ENCODE results near the gene DPYSL4. TPM values are rescaled to one million over a fixed set of nuclear protein-coding genes. Genes with fewer than 3 reads are reported as not detected.

DPYSL4 gene
- total and polyA plus RNA-seq, 3 experiments from 2014 or later, result 3.2 to 3.3 TPM; not detected in 1

- no peaks in the 10 kb centered on the region for H3K9me3 ChIP-seq (ENCODE audit: low read length)
- H3K4me3 ChIP-seq (ENCODE audit: low read length), result no peak overlapping the region
- H3K36me3 ChIP-seq (ENCODE audit: insufficient read depth, low read length), result no peaks in the 10 kb centered on the region
- ChIA-PET POLR2A (no interaction called here), CTCF (interaction anchor here (0.7 kb wide), 1 partner anchor 108 kb away, joined by 3 read pairs; no protein-coding TSS in a partner anchor)
- Mint-ChIP-seq H3K4me3 (no peak overlapping the region), H3K36me3 (no peaks in the 10 kb centered on the region), H3K27ac (peak overlapping the region in 1 of 8 donors; percentile 56), H3K9me3 (no peaks in the 10 kb centered on the region), H3K27me3 (peaks cover 0 to 1% of the 10 kb centered on the region in 2 donors), H3K4me1 (peaks cover 0 to 13% (median 0%) of the 10 kb centered on the region in 3 donors)
- DNase-seq, result no peak
- H3K27ac ChIP-seq (ENCODE audit: low read depth, low read length), result no peak overlapping the region
- peaks cover 3% of the 10 kb centered on the region for H3K4me1 ChIP-seq (ENCODE audit: insufficient read depth, low read length)
- H3K27me3 ChIP-seq (ENCODE audit: insufficient read depth, low read length, poor library complexity, severe bottlenecking), result no peaks in the 10 kb centered on the region
These were observed 66.4 kb downstream of the DPYSL4 start for GRCh38 chr10:132253092-132253687.

GRCh38 chr10:132254841-132255240, 68.1 kb downstream of the DPYSL4 start:
- H3K27ac Mint-ChIP-seq, result peak overlapping the region in 4 of 8 donors; percentile 5 to 40 (median 12)
- Histone ChIP-seq H3K27ac (ENCODE audit: low read depth, low read length) (no peak overlapping the region), H3K4me3 (ENCODE audit: low read length) (no peak overlapping the region), H3K4me1 (ENCODE audit: insufficient read depth, low read length) (peaks cover 3% of the 10 kb centered on the region), H3K9me3 (ENCODE audit: low read length) (no peaks in the 10 kb centered on the region), H3K27me3 (ENCODE audit: insufficient read depth, low read length, poor library complexity, severe bottlenecking) (no peaks in the 10 kb centered on the region), H3K36me3 (ENCODE audit: insufficient read depth, low read length) (no peaks in the 10 kb centered on the region)
- CTCF ChIA-PET, result no interaction called here
- DNase-seq, result no peak
- H3K4me3 Mint-ChIP-seq, result peak overlapping the region in 3 of 7 donors; percentile 15 to 61 (median 45)
- H3K36me3 Mint-ChIP-seq, result no peaks in the 10 kb centered on the region
- no peaks in the 10 kb centered on the region for H3K9me3 Mint-ChIP-seq
- peaks cover 0 to 1% of the 10 kb centered on the region in 2 donors for H3K27me3 Mint-ChIP-seq
- POLR2A ChIA-PET, result no interaction called here
- H3K4me1 Mint-ChIP-seq, result peaks cover 0 to 13% (median 0%) of the 10 kb centered on the region in 3 donors

Other genes with a start within 250 kb of the DPYSL4 start
- 10 to 100 TPM; 39.8 to 40.7 TPM for gene BNIP3, start 205.0 kb upstream of the DPYSL4 start, total RNA-seq
- 26.3 TPM for gene BNIP3, start 205.0 kb upstream of the DPYSL4 start, polyA plus RNA-seq
- under 1 TPM; 0.09 to 0.13 TPM for gene JAKMIP3, start 121.0 kb upstream of the DPYSL4 start, total RNA-seq
- not detected for gene JAKMIP3, start 121.0 kb upstream of the DPYSL4 start, polyA plus RNA-seq
- 10 to 100 TPM; 14.0 to 14.9 TPM for gene STK32C, start 121.0 kb downstream of the DPYSL4 start, total RNA-seq
- gene STK32C, start 121.0 kb downstream of the DPYSL4 start, polyA plus RNA-seq, result 8.5 TPM
- 1 to 10 TPM; 1.8 to 3.1 TPM for gene LRRC27, start 145.2 kb downstream of the DPYSL4 start, total RNA-seq
- gene LRRC27, start 145.2 kb downstream of the DPYSL4 start, polyA plus RNA-seq, result 5.7 TPM
- gene PWWP2B, start 210.3 kb downstream of the DPYSL4 start, total RNA-seq, result 1 to 10 TPM; 3.1 to 3.7 TPM
- gene PWWP2B, start 210.3 kb downstream of the DPYSL4 start, polyA plus RNA-seq, result 4.4 TPM